Naive thymus-derived CD8-positive, alpha-beta T cell (primary cell): ENCODE data around the gene ACYP2. TPM values are rescaled to one million over a fixed set of nuclear protein-coding genes. Genes with fewer than 3 reads are reported as not detected.
A peak's percentile ranks its signal among the peaks of the same experiment; 100 is the strongest.
"Not testable (repeated sequence)": the region's sequence is repeated elsewhere in the genome, so short reads cannot be mapped to it uniquely, and the experiment has no call there.

ENCODE experiments used
- ATAC-seq, 2 donors: fragments of 150-1000 bp; cut with Tn5 transposase in 1 of 2; sonication (Bioruptor Pico), chemical (Tn5 transposase) in 1 of 2; 1 replicate in 1 of 2; 2 replicates in 1 of 2; pipeline ENCODE4 v1.10.0; 2021; ENCODE audit warnings: mild to moderate bottlenecking in 2 of 2, moderate library complexity in 2 of 2
- POLR2A ChIA-PET: fragments of 350-600 bp; sonication (Branson Sonifier 250); formaldehyde crosslinking; loops from one replicate; lab custom pipeline; 2021; ENCODE audit warnings: antibody characterized with exemption; lab: Charles Lee
- DNase-seq, 10 donors: peaks; one replicate each; pipeline versions ENCODE4 v3.0.0 to v3.0.0-alpha.2; 2020 to 2022
- H3K27ac Mint-ChIP-seq, 10 donors: one replicate each; pipeline ENCODE4 v1.8.0; 2020 to 2022; ENCODE audit warnings: mild to moderate bottlenecking in 10 of 10, mixed read lengths in 10 of 10, moderate library complexity in 4 of 10, inconsistent platforms in 1 of 10
- H3K27me3 Mint-ChIP-seq, 5 donors: one replicate each; pipeline ENCODE4 v1.8.0; 2021 to 2022; ENCODE audit warnings: mixed read lengths in 5 of 5
- H3K36me3 Mint-ChIP-seq, 3 donors: one replicate each; pipeline ENCODE4 v1.8.0; 2020 to 2022; ENCODE audit warnings: mixed read lengths in 3 of 3, mild to moderate bottlenecking in 2 of 3, inconsistent platforms in 1 of 3
- H3K4me1 Mint-ChIP-seq, 4 donors: one replicate each; pipeline ENCODE4 v1.8.0; 2021 to 2022; ENCODE audit warnings: mixed read lengths in 4 of 4
- H3K4me3 Mint-ChIP-seq, 10 donors: one replicate each; pipeline ENCODE4 v1.8.0; 2020 to 2022; ENCODE audit warnings: mild to moderate bottlenecking in 10 of 10, mixed read lengths in 10 of 10, moderate library complexity in 6 of 10, inconsistent platforms in 1 of 10
- H3K9me3 Mint-ChIP-seq, 9 donors: one replicate each; pipeline ENCODE4 v1.8.0; 2020 to 2022; ENCODE audit warnings: mixed read lengths in 9 of 9, mild to moderate bottlenecking in 3 of 9, inconsistent platforms in 1 of 9, moderate library complexity in 1 of 9
- polyA plus RNA-seq, 3 donors: library from polyadenylated mRNA; unstranded; fragments of 300-500 nt; fragmentation: Illumina TruSeq; gene quantifications; one replicate each; pipeline ENCODE4 v1.2.3, GENCODE V29; 2021
- total RNA-seq, 8 experiments: library from RNA in 2 of 8; stranded (reverse) in 2 of 8; gene quantifications; one replicate each; pipeline ENCODE4 v1.2.3 and lab custom pipeline; 2021 to 2026

ACYP2 gene
- total RNA-seq (10 to 100 TPM; 14.3 to 18.1 TPM), polyA plus RNA-seq (10 to 100 TPM; 12.4 to 13.2 (median 12.5) TPM), total RNA-seq (lab: John Stamatoyannopoulos, UW) (4.3 to 13.0 (median 9.9) reads per million in 6 experiments)

DNA sequence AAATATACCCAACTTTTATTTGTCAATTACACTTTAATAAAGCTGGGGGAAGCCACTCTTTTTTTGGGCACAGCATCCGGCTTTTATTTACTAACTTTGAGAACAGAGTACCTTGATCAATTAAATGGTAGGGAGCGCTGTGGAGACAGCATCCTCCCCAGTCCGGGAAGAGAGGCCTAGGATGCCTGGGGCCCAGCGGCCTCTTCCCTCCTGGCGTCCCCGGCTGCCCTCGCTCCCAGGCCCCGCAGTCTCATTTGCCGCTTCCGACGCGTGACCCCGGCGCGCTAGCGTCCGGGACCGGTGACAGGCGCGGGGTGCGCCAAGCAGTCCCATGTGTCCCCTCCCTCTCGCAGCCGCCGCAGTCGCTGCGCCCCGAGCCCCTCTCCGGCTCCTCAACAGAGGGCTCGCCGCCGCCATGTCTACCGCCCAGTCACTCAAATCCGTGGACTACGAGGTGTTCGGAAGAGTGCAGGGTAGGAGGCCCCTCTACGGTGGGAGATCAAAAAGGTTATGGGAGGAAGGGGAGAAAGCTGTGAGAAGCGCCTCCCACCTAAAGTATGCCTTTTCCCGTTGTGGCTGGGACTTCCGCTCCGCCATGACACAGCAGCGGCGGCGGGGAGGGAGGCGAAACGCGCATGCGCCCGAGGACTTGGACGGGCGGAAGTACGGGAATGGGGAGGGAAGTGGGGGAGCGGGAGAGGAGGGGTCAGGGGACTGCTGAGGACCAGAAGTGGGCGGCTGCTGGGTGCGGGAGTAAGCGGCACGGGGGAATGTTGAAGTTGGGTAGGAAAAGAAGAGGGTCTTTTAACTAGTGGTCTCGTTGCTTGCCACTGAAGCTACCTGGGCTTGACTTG, at the start of gene ACYP2:
TSS of gene ACYP2 (plus strand) at position 332 of the 854 bp plus-strand sequence.
- Mint-ChIP-seq H3K27ac (peak within 1 kb of the TSS; percentile 97 to 100 (median 99)), H3K9me3 (peaks cover 0 to 9% (median 5%) of the 10 kb centered on the region in 9 donors), H3K4me1 (peaks cover 8 to 25% (median 19%) of the 10 kb centered on the region in 4 donors), H3K27me3 (no peaks in the 10 kb centered on the region), H3K4me3 (peak within 1 kb of the TSS; percentile 91 to 98 (median 97)), H3K36me3 (peaks cover 0 to 23% (median 13%) of the 10 kb centered on the region in 3 donors)
- ATAC-seq (peak; percentile 81 to 88), DNase-seq (peak; percentile 79 to 95 (median 90))
- POLR2A ChIA-PET: interaction anchor here (0.6 to 1.4 kb wide), 9 partner anchors 9 to 1119 kb away, joined by 3 to 8 read pairs (median 5); partner anchors contain the start of genes PSME4 and RTN4

DNA sequence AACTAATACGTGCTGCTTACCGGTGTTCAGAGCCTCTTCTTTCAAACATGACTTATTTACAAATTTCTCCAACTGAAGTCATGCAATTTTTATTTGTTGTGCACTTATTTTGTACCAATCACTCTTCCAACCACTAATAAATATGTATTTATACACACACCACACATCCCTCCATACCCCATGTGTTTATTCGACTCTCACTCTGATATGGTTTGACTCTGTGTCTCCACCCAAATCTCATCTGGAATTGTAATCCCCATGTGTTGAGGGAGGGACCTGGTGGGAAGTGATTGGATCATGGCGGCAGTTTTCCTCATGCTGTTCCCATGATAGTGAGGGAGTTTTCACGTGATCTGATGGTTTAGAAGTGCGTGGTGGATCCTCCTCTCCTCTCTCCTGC, 49.5 kb upstream of the ACYP2 start:
- no peak for ATAC-seq
- H3K4me1 Mint-ChIP-seq: peaks cover 0 to 10% (median 1%) of the 10 kb centered on the region in 4 donors
- no peak for DNase-seq
- H3K36me3 Mint-ChIP-seq: peaks cover 11 to 13% (median 11%) of the 10 kb centered on the region in 3 donors
- no peaks in the 10 kb centered on the region for H3K27me3 Mint-ChIP-seq
- H3K27ac Mint-ChIP-seq: peak overlapping the region in 1 of 10 donors; percentile 55
- H3K9me3 Mint-ChIP-seq: no peaks in the 10 kb centered on the region
- no peak overlapping the region for H3K4me3 Mint-ChIP-seq
- POLR2A ChIA-PET: no interaction called here

DNA sequence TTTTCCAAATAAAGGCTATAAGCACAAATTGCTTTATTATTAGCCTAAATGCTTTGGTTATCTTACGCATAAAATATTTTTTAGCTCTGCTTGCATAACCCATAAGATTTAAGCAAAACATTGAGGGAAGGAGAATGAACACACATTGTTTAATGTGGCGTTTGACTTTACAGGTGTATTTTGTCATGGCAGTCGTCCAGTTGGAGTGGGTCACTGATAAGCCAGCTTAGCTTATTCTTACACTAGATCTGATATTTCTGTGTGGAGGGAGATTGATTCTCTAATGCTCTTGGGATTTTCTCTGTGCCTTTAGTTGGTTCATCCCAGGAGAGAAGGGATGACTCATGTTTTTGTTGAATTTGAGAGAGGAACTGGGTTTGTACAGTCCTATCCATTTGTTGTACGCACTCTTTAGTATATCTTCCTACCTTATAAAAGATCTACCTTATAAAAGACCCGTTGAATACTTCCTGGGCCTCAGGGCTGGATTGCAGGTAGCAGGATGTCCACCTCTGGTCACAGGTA, 47.5 kb upstream of the ACYP2 start:
- no peak overlapping the region for H3K4me3 Mint-ChIP-seq
- no peaks in the 10 kb centered on the region for H3K27me3 Mint-ChIP-seq
- DNase-seq (no peak), ATAC-seq (no peak)
- POLR2A ChIA-PET: no interaction called here
- H3K27ac Mint-ChIP-seq: no peak overlapping the region
- peaks cover 11 to 16% (median 11%) of the 10 kb centered on the region in 3 donors for H3K36me3 Mint-ChIP-seq
- H3K4me1 Mint-ChIP-seq: peaks cover 0 to 10% (median 4%) of the 10 kb centered on the region in 4 donors
- H3K9me3 Mint-ChIP-seq: no peaks in the 10 kb centered on the region

DNA sequence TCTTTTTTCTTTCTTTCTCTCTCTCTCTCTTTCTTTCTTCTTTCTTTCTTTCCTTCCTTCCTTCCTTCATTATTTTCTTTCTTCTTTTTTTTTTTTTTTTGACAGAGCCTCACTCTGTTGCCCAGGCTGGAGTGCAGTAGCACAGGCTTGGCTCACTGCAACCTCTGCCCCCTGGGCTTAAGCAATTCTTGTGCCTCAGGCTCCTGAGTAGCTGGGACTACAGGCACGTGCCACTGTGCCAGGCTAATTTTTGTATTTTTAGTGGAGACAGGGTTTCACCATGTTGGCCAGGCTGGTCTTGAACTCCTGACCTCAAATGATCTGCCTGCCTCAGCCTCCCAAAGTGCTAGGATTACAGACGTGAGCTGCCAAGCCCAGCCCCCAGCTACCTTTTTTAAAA, 42.9 kb upstream of the ACYP2 start:
- POLR2A ChIA-PET: interaction anchor here (0.7 kb wide), 1 partner anchor 29 kb away, joined by 3 read pairs; no protein-coding TSS in a partner anchor
- H3K27ac Mint-ChIP-seq, H3K36me3 Mint-ChIP-seq, H3K4me1 Mint-ChIP-seq, H3K4me3 Mint-ChIP-seq, DNase-seq, ATAC-seq, H3K9me3 Mint-ChIP-seq, H3K27me3 Mint-ChIP-seq: not testable (repeated sequence)

DNA sequence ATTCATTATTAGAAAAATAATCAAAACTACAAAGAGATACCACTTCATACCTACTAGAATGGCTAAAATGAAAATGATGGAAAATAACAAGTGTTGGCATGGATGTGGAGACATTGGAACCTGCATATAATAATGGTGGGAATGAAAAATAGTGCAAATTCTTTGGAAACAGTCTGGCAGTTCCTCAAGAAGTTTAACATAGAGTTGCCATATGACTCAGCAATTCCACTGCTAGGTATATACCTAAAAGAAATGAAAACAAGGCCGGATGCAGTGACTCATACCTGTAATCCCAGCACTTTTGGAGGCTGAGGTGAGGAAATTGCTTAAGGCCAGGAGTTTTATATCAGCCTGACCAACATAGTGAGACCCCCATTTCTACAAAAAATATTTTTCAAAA, 41.6 kb upstream of the ACYP2 start:
- peak overlapping the region in 1 of 10 donors; percentile 11 for H3K27ac Mint-ChIP-seq
- H3K27me3 Mint-ChIP-seq: no peaks in the 10 kb centered on the region
- ATAC-seq: no peak
- no peak overlapping the region for H3K4me3 Mint-ChIP-seq
- H3K4me1 Mint-ChIP-seq: peaks cover 0 to 9% (median 2%) of the 10 kb centered on the region in 4 donors
- POLR2A ChIA-PET: no interaction called here
- H3K36me3 Mint-ChIP-seq: peaks cover 0 to 6% (median 2%) of the 10 kb centered on the region in 3 donors
- no peaks in the 10 kb centered on the region for H3K9me3 Mint-ChIP-seq
- DNase-seq: no peak

DNA sequence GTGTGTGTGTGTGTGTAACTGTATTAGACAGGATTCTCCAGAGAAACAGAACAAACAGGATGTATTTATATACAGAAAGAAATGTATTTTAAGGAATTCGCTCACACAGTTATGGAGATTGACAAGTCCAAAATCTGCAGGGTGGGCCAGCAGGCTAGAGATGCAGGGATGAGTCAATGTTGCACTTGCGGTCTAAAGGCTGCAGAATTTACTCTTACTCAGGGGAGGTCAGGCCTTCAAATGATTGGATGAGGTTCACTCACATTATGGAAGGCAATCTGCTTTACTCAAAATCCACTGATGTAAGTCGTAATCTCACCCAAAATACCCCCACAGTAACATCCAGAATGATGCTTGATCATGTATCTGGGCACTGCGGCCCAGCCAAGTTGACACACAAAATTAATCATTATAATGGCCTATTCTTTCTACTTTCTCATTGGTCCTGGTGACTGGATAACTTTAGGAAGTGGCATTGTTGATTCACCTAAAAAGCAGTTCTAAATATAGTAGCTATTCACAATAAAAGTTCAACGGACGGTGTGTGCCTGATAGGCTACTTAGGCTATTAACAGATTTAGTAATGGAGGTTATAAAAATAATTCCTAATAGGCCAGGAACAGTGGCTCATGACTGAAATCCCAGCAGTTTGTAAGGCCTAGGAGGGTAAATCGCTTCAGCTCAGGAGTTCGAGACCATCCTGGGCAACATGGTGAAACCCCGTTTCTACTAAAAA, 40.6 kb upstream of the ACYP2 start:
- Mint-ChIP-seq H3K9me3 (no peaks in the 10 kb centered on the region), H3K36me3 (peaks cover 0 to 6% (median 2%) of the 10 kb centered on the region in 3 donors), H3K4me1 (peaks cover 0 to 9% (median 2%) of the 10 kb centered on the region in 4 donors), H3K27ac (no peak overlapping the region), H3K27me3 (no peaks in the 10 kb centered on the region), H3K4me3 (no peak overlapping the region)
- DNase-seq (no peak), ATAC-seq (no peak)
- POLR2A ChIA-PET: no interaction called here

DNA sequence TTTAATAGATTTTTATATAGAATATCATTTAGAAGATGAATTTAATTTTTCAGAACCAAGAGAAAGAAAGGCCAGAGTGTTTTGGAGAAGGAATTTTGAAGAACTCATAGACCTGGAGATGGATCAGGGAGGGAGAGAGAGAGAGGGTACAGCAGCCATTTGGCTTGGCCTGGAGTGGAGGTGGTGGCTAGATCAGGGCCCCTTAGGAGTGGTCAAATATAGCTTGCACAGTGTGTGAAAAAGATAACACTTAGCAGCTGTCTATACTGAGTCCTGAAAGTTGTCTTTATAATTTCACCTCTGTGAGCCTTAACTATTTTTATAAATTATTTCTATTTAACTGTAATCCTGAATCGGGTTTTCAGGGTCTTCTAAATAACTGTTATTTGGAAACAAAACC, 38.8 kb upstream of the ACYP2 start:
- Mint-ChIP-seq H3K9me3 (no peaks in the 10 kb centered on the region), H3K36me3 (peaks cover 0 to 10% (median 3%) of the 10 kb centered on the region in 3 donors), H3K27me3 (no peaks in the 10 kb centered on the region), H3K4me3 (no peak overlapping the region), H3K4me1 (peaks cover 0 to 5% (median 2%) of the 10 kb centered on the region in 4 donors), H3K27ac (no peak overlapping the region)
- ATAC-seq (no peak), DNase-seq (no peak)
- POLR2A ChIA-PET: no interaction called here

DNA sequence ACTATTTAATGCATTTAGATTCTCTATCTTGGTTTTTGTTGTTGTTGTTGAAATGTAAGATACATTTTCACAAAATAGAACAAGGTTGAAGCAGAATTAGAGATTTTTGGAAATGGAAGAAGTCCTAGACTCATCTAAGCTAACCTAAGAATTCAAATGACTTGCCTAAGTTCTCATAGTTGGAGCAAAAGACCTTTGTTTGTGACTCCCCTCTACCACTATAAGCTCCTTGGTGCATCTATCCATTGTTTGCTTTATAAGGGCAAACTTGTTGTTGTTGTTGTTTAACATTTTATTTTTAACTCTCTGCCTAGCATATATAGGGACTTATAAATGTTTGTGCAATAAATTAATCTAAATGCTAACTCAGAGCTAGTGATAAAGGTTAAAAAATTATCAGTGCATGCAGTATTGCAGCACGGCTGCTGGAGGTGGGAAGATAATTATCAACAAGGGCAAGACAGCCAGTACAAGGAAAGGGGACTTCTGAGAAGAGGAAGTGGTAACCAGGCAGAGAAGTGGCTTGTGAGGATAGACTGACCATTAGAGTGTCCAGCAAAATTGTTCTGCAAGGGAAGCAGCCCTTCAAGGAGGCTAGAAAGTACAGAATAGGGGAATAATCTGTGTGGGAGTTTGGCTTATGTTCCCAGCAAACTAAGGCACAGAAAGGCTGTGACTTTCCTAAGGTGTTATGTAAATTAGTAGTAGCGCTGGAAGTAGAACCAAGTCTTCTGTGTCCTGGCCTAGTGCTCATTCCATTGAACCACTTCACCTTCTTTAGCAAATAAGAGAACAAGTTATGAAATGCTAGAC, 38.1 kb upstream of the ACYP2 start:
- no peaks in the 10 kb centered on the region for H3K27me3 Mint-ChIP-seq
- no peak for DNase-seq
- H3K4me1 Mint-ChIP-seq: peaks cover 0 to 5% (median 2%) of the 10 kb centered on the region in 4 donors
- no peak for ATAC-seq
- H3K27ac Mint-ChIP-seq: peak overlapping the region in 3 of 10 donors; percentile 3 to 51 (median 27)
- no peak overlapping the region for H3K4me3 Mint-ChIP-seq
- H3K36me3 Mint-ChIP-seq: peaks cover 0 to 12% (median 5%) of the 10 kb centered on the region in 3 donors
- POLR2A ChIA-PET: no interaction called here
- no peaks in the 10 kb centered on the region for H3K9me3 Mint-ChIP-seq

DNA sequence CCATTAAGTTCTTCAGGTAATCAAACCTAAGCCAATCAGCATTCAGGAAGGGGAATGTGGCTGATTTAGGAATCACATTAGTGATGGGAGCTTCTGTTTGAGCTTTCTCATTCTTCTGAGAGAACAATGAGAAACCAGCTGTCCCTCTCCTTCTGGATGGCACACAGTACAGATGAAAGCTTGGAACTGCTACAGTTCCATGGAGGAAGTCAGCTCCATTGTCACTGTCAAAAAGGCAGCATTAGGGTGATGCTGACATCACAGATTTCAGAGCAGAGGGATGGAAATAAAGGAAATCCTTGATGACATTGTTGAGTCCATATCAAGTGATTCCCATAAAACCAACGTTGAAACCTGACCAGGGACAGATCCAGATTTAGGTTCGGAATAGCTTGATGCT, 36.1 kb upstream of the ACYP2 start:
- H3K36me3 Mint-ChIP-seq: peaks cover 0 to 12% (median 5%) of the 10 kb centered on the region in 3 donors
- H3K27me3 Mint-ChIP-seq: no peaks in the 10 kb centered on the region
- DNase-seq (no peak), ATAC-seq (no peak)
- H3K4me1 Mint-ChIP-seq: peaks cover 0 to 5% (median 1%) of the 10 kb centered on the region in 4 donors
- H3K9me3 Mint-ChIP-seq: no peaks in the 10 kb centered on the region
- H3K27ac Mint-ChIP-seq: peak overlapping the region in 2 of 10 donors; percentile 8 to 22
- no peak overlapping the region for H3K4me3 Mint-ChIP-seq
- POLR2A ChIA-PET: no interaction called here

DNA sequence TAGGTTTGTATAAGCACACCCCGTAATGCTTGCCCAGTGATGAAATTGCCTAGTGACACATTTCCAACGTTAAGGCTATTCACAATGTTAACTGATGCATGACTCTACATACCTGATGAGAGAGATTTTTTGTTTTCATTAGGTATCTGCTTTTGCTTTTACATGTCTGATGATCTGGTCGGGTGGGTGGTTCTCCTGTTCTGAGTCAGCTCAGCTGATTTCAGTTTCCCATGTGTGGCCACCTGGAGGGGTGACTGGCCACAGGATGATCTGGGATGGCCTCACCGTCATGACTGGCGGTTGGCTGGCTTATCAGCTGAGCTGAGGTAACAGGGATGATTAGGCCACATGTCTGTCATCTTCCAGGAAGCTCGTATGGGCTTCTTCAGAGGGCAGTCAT, 33.8 kb upstream of the ACYP2 start:
- Mint-ChIP-seq H3K9me3 (no peaks in the 10 kb centered on the region), H3K4me1 (peaks cover 0 to 5% (median 1%) of the 10 kb centered on the region in 4 donors), H3K27ac (no peak overlapping the region), H3K36me3 (peaks cover 0 to 12% (median 5%) of the 10 kb centered on the region in 3 donors), H3K27me3 (no peaks in the 10 kb centered on the region), H3K4me3 (no peak overlapping the region)
- ATAC-seq: no peak
- POLR2A ChIA-PET: no interaction called here
- no peak for DNase-seq

DNA sequence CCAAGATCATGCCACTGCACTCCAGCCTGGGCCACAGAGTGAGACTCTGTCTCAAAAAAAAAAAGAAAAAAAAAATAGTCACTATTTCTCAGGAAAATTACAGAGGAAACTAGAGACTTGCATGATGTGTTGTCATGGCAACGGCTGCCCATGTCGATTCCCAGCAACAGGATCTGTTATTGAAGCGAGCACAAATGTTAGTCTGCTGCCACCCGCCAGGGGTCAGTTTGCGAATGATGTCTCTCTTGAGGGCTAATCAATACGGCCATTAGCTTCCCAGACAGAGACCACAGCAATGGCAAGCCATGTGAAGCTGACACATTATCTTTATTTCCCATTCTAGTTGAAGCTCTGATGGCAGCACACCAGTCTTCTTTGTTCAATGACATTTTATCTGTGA, 32.4 kb upstream of the ACYP2 start:
- Mint-ChIP-seq H3K36me3 (peaks cover 0 to 12% (median 5%) of the 10 kb centered on the region in 3 donors), H3K4me1 (no peaks in the 10 kb centered on the region), H3K4me3 (no peak overlapping the region), H3K27ac (no peak overlapping the region), H3K27me3 (no peaks in the 10 kb centered on the region), H3K9me3 (no peaks in the 10 kb centered on the region)
- POLR2A ChIA-PET: interaction anchor here (0.7 kb wide), 1 partner anchor 210 kb away, joined by 4 read pairs; no protein-coding TSS in a partner anchor
- DNase-seq: no peak
- no peak for ATAC-seq

DNA sequence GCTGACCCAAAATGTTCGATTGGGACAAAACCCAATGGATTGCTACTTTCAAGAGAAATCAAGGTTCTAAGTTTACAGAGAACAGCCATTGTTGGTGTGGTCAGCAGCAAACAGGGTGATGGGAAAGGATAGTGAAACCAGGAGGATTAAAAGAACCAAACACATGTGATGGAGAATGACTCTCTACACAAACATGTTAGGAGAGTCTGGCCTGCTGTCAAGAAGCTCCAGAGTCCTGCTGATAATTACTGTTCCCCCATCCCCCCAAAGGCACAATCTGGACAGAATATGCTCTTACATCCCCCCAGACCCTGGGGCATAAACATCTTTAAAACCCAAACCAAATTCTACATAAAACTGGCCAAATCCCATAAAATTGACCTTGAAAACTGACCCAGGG, 32.0 kb upstream of the ACYP2 start:
- peak overlapping the region in 1 of 10 donors; percentile 50 for H3K27ac Mint-ChIP-seq
- POLR2A ChIA-PET: no interaction called here
- H3K4me1 Mint-ChIP-seq: no peaks in the 10 kb centered on the region
- DNase-seq (no peak), ATAC-seq (no peak)
- H3K4me3 Mint-ChIP-seq: no peak overlapping the region
- H3K27me3 Mint-ChIP-seq: no peaks in the 10 kb centered on the region
- H3K36me3 Mint-ChIP-seq: peaks cover 0 to 12% (median 5%) of the 10 kb centered on the region in 3 donors
- no peaks in the 10 kb centered on the region for H3K9me3 Mint-ChIP-seq
